ENCODE measurements around the gene EIF4ENIF1. TPM values are rescaled to one million over a fixed set of nuclear protein-coding genes. Genes with fewer than 3 reads are reported as not detected.

The EIF4ENIF1 gene
- total and polyA plus RNA-seq, 9 of the 15 experiments (the other 6 are each of a cell fraction or from before 2014, with no cell fraction given) = 2.5 to 24.9 (median 15.8) TPM

- TF ChIP-seq TSHZ1 (CRISPR knock-in tag; IDR thresholded peaks at IDR 0.05) = no peak
Measured at GRCh38 chr22:31436132-31436531, 53.5 kb downstream of the EIF4ENIF1 start (continued).

- no peak for FAIRE-seq
- no peaks in the 10 kb centered on the region for H3K9me1 ChIP-seq (ENCODE audit: control insufficient read depth, insufficient read depth, low read length)
- H3K27ac ChIP-seq (ENCODE audit: extremely low read depth, low read depth, low read length) = no peak overlapping the region
- H3K4me2 ChIP-seq (ENCODE audit: insufficient read depth, low read length) = no peak overlapping the region
- 97% methylated on average over 5 of the region's 5 CpGs for WGBS (ENCODE audit: insufficient coverage, low coverage, missing lambda C conversion rate)
- H3K27me3 ChIP-seq (ENCODE audit: control insufficient read depth in 2 of 2, insufficient read depth in 2 of 2, low read length in 2 of 2) = no peaks in the 10 kb centered on the region
- no peak overlapping the region for H2AFZ ChIP-seq (ENCODE audit: low read depth, low read length)
- H3K79me2 ChIP-seq (ENCODE audit: control insufficient read depth, insufficient read depth, low read length) = no peaks in the 10 kb centered on the region
- no TSS peak for BruUV-seq (replicated peaks)
- in situ Hi-C loops (cut with MboI) (no loop called here), intact Hi-C loops (cut with micrococcal nuclease) (no loop called here)
- no peak for DNase-seq (ENCODE audit: extremely low read depth in 1 of 4, low spot score in 3 of 4)
- H3K9me3 ChIP-seq (replicated peaks; ENCODE audit: control insufficient read depth, insufficient read depth, low read depth, low read length) = no peaks in the 10 kb centered on the region
- no peaks in the 10 kb centered on the region for H4K20me1 ChIP-seq (replicated peaks; ENCODE audit: control insufficient read depth, insufficient read depth, low read length)
- no peak for ATAC-seq
- no peaks in the 10 kb centered on the region for H3K4me1 ChIP-seq (replicated peaks in 1 of 2; ENCODE audit: control insufficient read depth in 2 of 2, insufficient read depth in 2 of 2, low read length in 2 of 2)
- H3K4me3 ChIP-seq = no peak overlapping the region
- ChIA-PET POLR2A (interaction anchor here (0.6 to 1.0 kb wide), 3 partner anchors 10 to 36 kb away, joined by 3 to 5 read pairs (median 5); no protein-coding TSS in a partner anchor), CTCF (ENCODE audit: low intra/inter-chr PET ratio) (no interaction called here)
- peaks cover 79% of the 10 kb centered on the region; the same call in 2 of the 3 replicates for H3K36me3 ChIP-seq (ENCODE audit: control insufficient read depth, insufficient read depth, low read length)
- no peak overlapping the region for H3K9ac ChIP-seq (ENCODE audit: insufficient read depth in 1 of 2, low read depth in 2 of 2, low read length in 2 of 2)
- TF ChIP-seq CEBPG (CRISPR knock-in tag; IDR thresholded peaks at IDR 0.05) (no peak), CEBPG (tag; conservative IDR thresholded peaks at IDR 0.05 in 1 of 2, IDR thresholded peaks at IDR 0.05 in 1 of 2) (peak in 1 of 2 experiments; percentile 42; a peak in 1 of 4 replicates), DMBX1 (CRISPR knock-in tag; IDR thresholded peaks at IDR 0.05; ENCODE audit: borderline replicate concordance) (no peak)
Measured at GRCh38 chr22:31431950-31432349, 57.7 kb downstream of the EIF4ENIF1 start.
